ENCODE data around the gene IL16.

The IL16 gene

DNA sequence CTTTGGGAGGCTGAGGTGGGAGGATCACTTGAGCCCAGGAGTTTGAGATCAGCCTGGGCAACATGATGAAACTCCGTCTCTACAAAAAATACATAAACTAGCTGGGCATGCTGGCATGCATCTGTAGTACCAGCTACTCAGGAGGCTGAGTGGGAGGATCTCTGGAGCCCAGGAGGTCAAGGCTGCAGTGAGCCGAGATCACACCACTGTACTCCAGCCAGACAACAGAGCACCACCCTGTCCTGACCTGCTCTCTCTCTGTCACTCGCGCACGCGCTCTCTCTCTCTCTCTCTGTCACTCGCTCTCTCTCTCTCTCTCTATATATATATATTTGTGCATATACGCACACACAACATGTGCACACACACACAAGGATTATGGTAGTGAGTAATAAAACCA lies 61.8 kb downstream of the IL16 start:
- POLR2A ChIA-PET, result no interaction called here
- H3K36me3 ChIP-seq (ENCODE audit: control insufficient read depth in 4 of 4, insufficient read depth in 4 of 4, low read length in 3 of 4), result no peaks in the 10 kb centered on the region
- H3K4me3 ChIP-seq (ENCODE audit: control insufficient read depth in 1 of 7, extremely low read depth in 1 of 7, insufficient read depth in 4 of 7, low read depth in 2 of 7, low read length in 6 of 7), result no peak overlapping the region
- no peaks in the 10 kb centered on the region for H3K4me1 ChIP-seq (ENCODE audit: control extremely low read depth in 1 of 4, control insufficient read depth in 4 of 4, insufficient read depth in 4 of 4, low read length in 3 of 4)
- no CpG with 5 or more reads among the region's 8 CpGs for WGBS (ENCODE audit: insufficient coverage)
- H3K27me3 ChIP-seq (replicated peaks in 2 of 5; ENCODE audit: control insufficient read depth in 4 of 5, insufficient read depth in 5 of 5, low read length in 4 of 5), result no peaks in the 10 kb centered on the region
- CTCF ChIA-PET, result interaction anchor here (1.0 to 16.8 kb wide), 6 partner anchors 8 to 281 kb away, joined by 3 to 294 read pairs (median 4); no protein-coding TSS in a partner anchor
- DNase-seq, result no peak
- H3K27ac ChIP-seq (ENCODE audit: insufficient read depth in 1 of 2, low read depth in 1 of 2, low read length in 2 of 2, poor library complexity in 1 of 2, severe bottlenecking in 2 of 2), result no peak overlapping the region
- no peaks in the 10 kb centered on the region for H3K9me3 ChIP-seq (ENCODE audit: control extremely low read depth in 1 of 5, control insufficient read depth in 4 of 5, insufficient read depth in 2 of 5, low read depth in 1 of 5, low read length in 4 of 5)

DNA sequence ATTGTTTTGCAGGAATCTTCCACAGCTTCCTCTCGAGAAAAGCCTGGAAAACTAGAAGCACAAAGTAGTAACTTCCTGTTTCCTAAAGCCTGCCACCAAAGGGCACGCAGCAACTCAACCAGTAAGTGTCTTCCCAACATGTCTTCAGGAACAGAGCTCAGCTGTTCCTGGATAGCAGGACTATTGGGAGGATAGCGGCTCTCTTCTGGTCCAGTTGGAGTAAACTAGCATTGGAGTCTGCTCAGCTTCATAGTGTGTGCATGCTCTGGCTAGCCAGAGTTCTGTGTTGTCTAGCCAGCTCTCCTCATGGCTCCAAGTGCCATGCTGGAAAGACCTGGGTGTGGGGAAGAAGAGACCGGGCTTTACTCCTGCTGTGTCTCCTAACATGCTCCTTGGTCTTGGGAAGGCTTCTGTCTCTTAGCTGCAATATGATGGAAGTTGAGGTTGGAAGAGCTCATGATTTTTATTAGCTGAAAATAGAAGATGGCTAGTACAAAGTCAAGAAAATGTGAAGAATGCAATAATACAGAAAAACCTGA lies 63.1 kb downstream of the IL16 start:
- Histone ChIP-seq H3K36me3 (ENCODE audit: control insufficient read depth in 4 of 4, insufficient read depth in 4 of 4, low read length in 3 of 4) (no peaks in the 10 kb centered on the region), H3K27ac (ENCODE audit: insufficient read depth in 1 of 2, low read depth in 1 of 2, low read length in 2 of 2, poor library complexity in 1 of 2, severe bottlenecking in 2 of 2) (no peak overlapping the region), H3K4me3 (ENCODE audit: control insufficient read depth in 1 of 7, extremely low read depth in 1 of 7, insufficient read depth in 4 of 7, low read depth in 2 of 7, low read length in 6 of 7) (no peak overlapping the region), H3K27me3 (replicated peaks in 2 of 5; ENCODE audit: control insufficient read depth in 4 of 5, insufficient read depth in 5 of 5, low read length in 4 of 5) (no peaks in the 10 kb centered on the region), H3K4me1 (ENCODE audit: control extremely low read depth in 1 of 4, control insufficient read depth in 4 of 4, insufficient read depth in 4 of 4, low read length in 3 of 4) (peaks cover 0 to under 1% (median under 1%) of the 10 kb centered on the region in 4 experiments), H3K9me3 (ENCODE audit: control extremely low read depth in 1 of 5, control insufficient read depth in 4 of 5, insufficient read depth in 2 of 5, low read depth in 1 of 5, low read length in 4 of 5) (no peaks in the 10 kb centered on the region)
- 86% methylated on average over 4 of the region's 4 CpGs for WGBS (ENCODE audit: insufficient coverage)
- DNase-seq, result no peak
- POLR2A ChIA-PET, result interaction anchor here (0.6 kb wide), 1 partner anchor 84 kb away, joined by 3 read pairs; no protein-coding TSS in a partner anchor
- CTCF ChIA-PET, result interaction anchor here (1.0 to 16.8 kb wide), 11 partner anchors 9 to 282 kb away, joined by 3 to 294 read pairs (median 3); no protein-coding TSS in a partner anchor

DNA sequence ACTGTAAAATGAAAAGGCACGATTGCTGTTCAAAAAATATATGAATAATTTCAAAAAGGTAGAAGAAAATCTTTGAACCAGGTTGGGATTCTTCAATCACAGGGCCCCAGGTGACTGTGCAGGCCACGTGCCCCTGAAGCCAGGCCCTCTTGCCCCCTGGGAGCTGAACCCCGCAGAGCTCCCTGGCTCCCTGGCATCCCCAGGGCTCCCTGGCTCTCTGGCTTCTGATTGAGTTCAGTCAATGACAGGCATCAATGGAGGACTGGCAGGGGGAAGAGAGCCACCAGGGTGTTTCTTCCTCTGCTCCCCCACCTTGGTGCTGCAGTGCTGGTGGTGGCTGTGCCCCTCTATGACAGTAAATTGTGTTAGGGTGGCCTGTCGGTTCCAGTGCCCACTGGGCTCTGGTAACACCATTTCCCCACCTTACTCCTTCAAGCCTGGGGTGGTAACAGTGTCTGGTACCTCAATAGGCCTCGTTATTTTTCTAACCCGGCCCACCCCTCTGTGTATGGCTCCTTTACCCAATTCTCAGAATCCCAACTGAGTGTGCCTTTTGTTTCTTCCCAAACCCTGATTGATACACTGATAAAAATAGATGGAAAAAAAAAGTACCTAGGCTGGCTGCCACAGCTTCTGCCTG lies 64.6 kb downstream of the IL16 start:
- POLR2A ChIA-PET, result no interaction called here
- DNase-seq, result no peak
- Histone ChIP-seq H3K4me3 (ENCODE audit: control insufficient read depth in 1 of 7, extremely low read depth in 1 of 7, insufficient read depth in 4 of 7, low read depth in 2 of 7, low read length in 6 of 7) (no peak overlapping the region), H3K27me3 (replicated peaks in 2 of 5; ENCODE audit: control insufficient read depth in 4 of 5, insufficient read depth in 5 of 5, low read length in 4 of 5) (no peaks in the 10 kb centered on the region), H3K4me1 (ENCODE audit: control extremely low read depth in 1 of 4, control insufficient read depth in 4 of 4, insufficient read depth in 4 of 4, low read length in 3 of 4) (peaks cover 6 to 15% (median 13%) of the 10 kb centered on the region in 4 experiments), H3K27ac (ENCODE audit: insufficient read depth in 1 of 2, low read depth in 1 of 2, low read length in 2 of 2, poor library complexity in 1 of 2, severe bottlenecking in 2 of 2) (no peak overlapping the region), H3K36me3 (ENCODE audit: control insufficient read depth in 4 of 4, insufficient read depth in 4 of 4, low read length in 3 of 4) (no peaks in the 10 kb centered on the region), H3K9me3 (ENCODE audit: control extremely low read depth in 1 of 5, control insufficient read depth in 4 of 5, insufficient read depth in 2 of 5, low read depth in 1 of 5, low read length in 4 of 5) (no peaks in the 10 kb centered on the region)
- CTCF ChIA-PET, result interaction anchor here (1.0 to 16.8 kb wide), 8 partner anchors 11 to 158 kb away, joined by 3 to 294 read pairs (median 4); no protein-coding TSS in a partner anchor
- 100% methylated on average over 2 of the region's 6 CpGs for WGBS (ENCODE audit: insufficient coverage)

DNA sequence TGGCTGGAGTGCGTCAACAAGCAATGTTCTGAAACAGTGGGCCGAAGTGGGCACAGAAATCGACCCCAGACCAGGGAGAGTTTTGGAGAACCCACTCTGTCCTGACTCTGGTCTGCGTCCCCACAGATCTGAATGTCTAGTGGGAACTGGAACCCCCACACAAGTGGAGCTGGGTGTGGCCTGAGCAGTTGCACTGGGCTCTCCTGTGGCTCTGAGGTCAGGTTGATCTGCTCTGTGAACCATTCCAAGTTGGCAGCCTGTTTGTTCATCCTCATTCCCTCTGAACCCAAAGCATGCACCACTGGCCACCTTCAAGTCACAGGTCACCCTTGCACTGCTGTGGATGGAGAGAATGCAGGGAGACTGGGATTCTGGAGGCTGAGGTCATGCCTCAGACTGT lies 66.8 kb downstream of the IL16 start:
- 98% methylated on average over 4 of the region's 4 CpGs for WGBS (ENCODE audit: insufficient coverage)
- CTCF ChIA-PET, result interaction anchor here (1.0 to 16.8 kb wide), 7 partner anchors 9 to 162 kb away, joined by 3 to 294 read pairs (median 5); no protein-coding TSS in a partner anchor
- Histone ChIP-seq H3K36me3 (ENCODE audit: control insufficient read depth in 4 of 4, insufficient read depth in 4 of 4, low read length in 3 of 4) (no peaks in the 10 kb centered on the region), H3K9me3 (ENCODE audit: control extremely low read depth in 1 of 5, control insufficient read depth in 4 of 5, insufficient read depth in 2 of 5, low read depth in 1 of 5, low read length in 4 of 5) (no peaks in the 10 kb centered on the region), H3K27ac (ENCODE audit: insufficient read depth in 1 of 2, low read depth in 1 of 2, low read length in 2 of 2, poor library complexity in 1 of 2, severe bottlenecking in 2 of 2) (no peak overlapping the region), H3K27me3 (replicated peaks in 2 of 5; ENCODE audit: control insufficient read depth in 4 of 5, insufficient read depth in 5 of 5, low read length in 4 of 5) (no peaks in the 10 kb centered on the region), H3K4me3 (ENCODE audit: control insufficient read depth in 1 of 7, extremely low read depth in 1 of 7, insufficient read depth in 4 of 7, low read depth in 2 of 7, low read length in 6 of 7) (no peak overlapping the region), H3K4me1 (ENCODE audit: control extremely low read depth in 1 of 4, control insufficient read depth in 4 of 4, insufficient read depth in 4 of 4, low read length in 3 of 4) (peaks cover 7 to 18% (median 14%) of the 10 kb centered on the region in 4 experiments)
- no peak for DNase-seq
- POLR2A ChIA-PET, result interaction anchor here (0.7 kb wide), 2 partner anchors 158 to 223 kb away, joined by 3 to 4 read pairs; no protein-coding TSS in a partner anchor

DNA sequence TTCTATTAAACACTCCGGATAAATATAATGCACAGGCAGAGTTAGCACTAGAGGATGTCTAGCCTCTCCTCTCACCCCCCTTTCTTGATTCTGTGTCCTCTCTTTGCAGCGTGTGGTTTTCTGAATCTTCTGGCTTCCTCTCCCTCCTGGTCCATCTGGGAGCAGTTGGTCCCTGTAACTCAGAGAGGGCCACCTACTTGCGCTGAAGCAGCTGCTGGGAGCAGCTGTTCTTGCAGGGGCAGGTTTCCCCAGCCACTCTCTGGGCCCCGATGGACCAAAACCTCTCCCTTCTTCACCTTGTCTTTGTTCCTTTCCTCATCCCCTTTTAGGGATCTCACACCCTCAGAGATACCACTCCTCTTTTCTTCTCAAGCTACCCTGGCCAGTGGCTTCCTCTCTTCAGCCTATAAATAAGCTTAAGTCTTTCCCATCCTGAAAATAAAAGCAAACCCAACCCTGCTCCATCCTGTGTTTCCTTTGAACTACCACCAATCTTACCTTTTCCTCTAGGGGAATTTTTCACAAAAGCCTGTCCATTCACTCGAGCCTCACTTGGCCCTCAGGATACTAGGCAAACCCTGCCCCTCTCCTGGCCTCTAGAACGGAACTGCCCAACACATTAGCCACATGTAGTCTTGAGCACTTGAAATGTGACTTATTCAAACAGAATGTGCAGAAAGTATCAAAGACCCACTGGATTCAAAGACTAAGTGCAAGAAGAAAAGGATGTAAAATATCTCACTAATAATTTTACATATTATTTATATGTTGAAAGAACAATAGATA lies 67.6 kb downstream of the IL16 start:
- no peaks in the 10 kb centered on the region for H3K36me3 ChIP-seq (ENCODE audit: control insufficient read depth in 4 of 4, insufficient read depth in 4 of 4, low read length in 3 of 4)
- WGBS (ENCODE audit: insufficient coverage), result 82% methylated on average over 5 of the region's 6 CpGs
- DNase-seq, result no peak
- H3K27me3 ChIP-seq (replicated peaks in 2 of 5; ENCODE audit: control insufficient read depth in 4 of 5, insufficient read depth in 5 of 5, low read length in 4 of 5), result no peaks in the 10 kb centered on the region
- H3K9me3 ChIP-seq (ENCODE audit: control extremely low read depth in 1 of 5, control insufficient read depth in 4 of 5, insufficient read depth in 2 of 5, low read depth in 1 of 5, low read length in 4 of 5), result no peaks in the 10 kb centered on the region
- no peak overlapping the region for H3K4me3 ChIP-seq (ENCODE audit: control insufficient read depth in 1 of 7, extremely low read depth in 1 of 7, insufficient read depth in 4 of 7, low read depth in 2 of 7, low read length in 6 of 7)
- ChIA-PET POLR2A (no interaction called here), CTCF (interaction anchor here (0.8 to 16.8 kb wide), 12 partner anchors 9 to 233 kb away, joined by 3 to 294 read pairs (median 7); no protein-coding TSS in a partner anchor)
- H3K27ac ChIP-seq (ENCODE audit: insufficient read depth in 1 of 2, low read depth in 1 of 2, low read length in 2 of 2, poor library complexity in 1 of 2, severe bottlenecking in 2 of 2), result no peak overlapping the region
- peaks cover 7 to 24% (median 19%) of the 10 kb centered on the region in 4 experiments for H3K4me1 ChIP-seq (ENCODE audit: control extremely low read depth in 1 of 4, control insufficient read depth in 4 of 4, insufficient read depth in 4 of 4, low read length in 3 of 4)

DNA sequence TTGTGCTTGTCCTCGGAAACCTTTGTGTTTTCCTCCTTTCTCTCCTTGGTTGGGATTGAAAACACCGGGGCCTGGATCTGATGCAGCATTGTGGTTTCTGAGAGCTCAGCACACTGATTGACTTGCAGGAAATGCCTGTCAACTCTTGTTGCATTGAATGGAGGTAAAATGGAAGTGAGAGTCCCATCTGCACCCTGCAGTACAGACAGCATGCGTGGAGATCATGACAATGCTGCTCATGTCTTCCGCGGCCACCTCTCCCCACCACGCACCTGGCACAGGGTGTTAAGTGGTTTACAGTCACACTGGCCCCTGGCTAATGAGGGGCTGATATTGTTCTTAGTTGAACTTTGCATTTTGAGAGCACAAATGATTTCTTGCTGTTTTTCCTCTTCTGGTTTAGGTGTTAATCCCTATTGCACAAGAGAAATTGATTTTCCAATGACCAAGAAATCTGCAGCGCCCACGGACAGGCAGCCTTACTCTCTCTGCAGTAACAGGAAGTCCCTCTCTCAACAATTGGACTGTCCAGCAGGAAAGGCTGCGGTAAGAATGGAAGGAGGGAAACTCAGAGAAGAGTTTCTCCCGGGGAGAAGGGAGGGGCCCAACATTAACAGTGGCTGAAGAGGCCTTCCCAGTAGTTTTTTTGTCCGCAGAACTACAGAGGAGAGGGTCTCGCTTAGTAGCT lies 68.7 kb downstream of the IL16 start:
- H3K9me3 ChIP-seq (ENCODE audit: control extremely low read depth in 1 of 5, control insufficient read depth in 4 of 5, insufficient read depth in 2 of 5, low read depth in 1 of 5, low read length in 4 of 5), result no peaks in the 10 kb centered on the region
- ChIA-PET POLR2A (interaction anchor here (0.6 to 1.0 kb wide), 2 partner anchors 159 to 683 kb away, joined by 3 to 9 read pairs; no protein-coding TSS in a partner anchor), CTCF (interaction anchor here (0.7 to 16.8 kb wide), 69 partner anchors 7 to 917 kb away, joined by 3 to 294 read pairs (median 5); no protein-coding TSS in a partner anchor)
- peak in 2 of 3 donors; percentile 46 to 56 for DNase-seq
- peak overlapping the region in 3 of 7 experiments; percentile 19 to 61 (median 51) for H3K4me3 ChIP-seq (ENCODE audit: control insufficient read depth in 1 of 7, extremely low read depth in 1 of 7, insufficient read depth in 4 of 7, low read depth in 2 of 7, low read length in 6 of 7)
- no peak overlapping the region for H3K27ac ChIP-seq (ENCODE audit: insufficient read depth in 1 of 2, low read depth in 1 of 2, low read length in 2 of 2, poor library complexity in 1 of 2, severe bottlenecking in 2 of 2)
- 12% methylated on average over 10 of the region's 12 CpGs for WGBS (ENCODE audit: insufficient coverage)
- H3K4me1 ChIP-seq (ENCODE audit: control extremely low read depth in 1 of 4, control insufficient read depth in 4 of 4, insufficient read depth in 4 of 4, low read length in 3 of 4), result peaks cover 7 to 29% (median 23%) of the 10 kb centered on the region in 4 experiments
- no peaks in the 10 kb centered on the region for H3K27me3 ChIP-seq (replicated peaks in 2 of 5; ENCODE audit: control insufficient read depth in 4 of 5, insufficient read depth in 5 of 5, low read length in 4 of 5)
- no peaks in the 10 kb centered on the region for H3K36me3 ChIP-seq (ENCODE audit: control insufficient read depth in 4 of 4, insufficient read depth in 4 of 4, low read length in 3 of 4)

Measured in common myeloid progenitor, CD34-positive (primary cell).